WTC11 (cell line): Measurements from ENCODE around the gene MAP7. TPM values are rescaled to one million over a fixed set of nuclear protein-coding genes. Genes with fewer than 3 reads are reported as not detected.

Experiments used
- ATAC-seq: fragments of 200-7000 bp; cut with Tn5 transposase; 2 replicates; pipeline ENCODE4 v1.10.0; 2021; ENCODE audit warnings: mild to moderate bottlenecking, moderate library complexity
- CTCF ChIA-PET: fragments of 300-600 bp; sonication (Branson Sonifier 250); formaldehyde crosslinking; loops from one replicate; lab custom pipeline; 2021; ENCODE audit warnings: antibody characterized with exemption; lab: Charles Lee
- POLR2A ChIA-PET: fragments of 350-600 bp; sonication (Branson Sonifier 250); formaldehyde crosslinking; loops from one replicate; lab custom pipeline; 2021; ENCODE audit warnings: antibody characterized with exemption; lab: Charles Lee
- DNase-seq: peaks from one replicate; pipeline ENCODE4 v3.0.0; 2021; ENCODE audit warnings: low spot score
- H3K27ac Mint-ChIP-seq: 2 replicates; pipeline ENCODE4 v1.8.0; 2021; ENCODE audit warnings: mixed read lengths
- H3K27me3 Mint-ChIP-seq: 2 replicates; pipeline ENCODE4 v1.8.0; 2021; ENCODE audit warnings: low read depth, mild to moderate bottlenecking, moderate library complexity, mixed read lengths
- H3K36me3 Mint-ChIP-seq: 2 replicates; pipeline ENCODE4 v1.8.0; 2021; ENCODE audit warnings: mixed read lengths
- H3K4me1 Mint-ChIP-seq: 2 replicates; pipeline ENCODE4 v1.8.0; 2022; ENCODE audit warnings: mixed read lengths
- H3K4me3 Mint-ChIP-seq: 2 replicates; pipeline ENCODE4 v1.8.0; 2021; ENCODE audit warnings: mild to moderate bottlenecking, moderate library complexity, mixed read lengths
- H3K9me3 Mint-ChIP-seq: 2 replicates; pipeline ENCODE4 v1.8.0; 2021; ENCODE audit warnings: mixed read lengths
- ELF4 ChIP-seq: sonication (generic); formaldehyde crosslinking; IDR thresholded peaks from 2 replicates; pipeline ENCODE4 v1.8.1; 2022; ENCODE audit warnings: low read depth, mild to moderate bottlenecking, moderate library complexity, missing genetic modification reagents
- EMX1 ChIP-seq: fragments of 250-450 bp; sonication (Bioruptor Pico); IDR thresholded peaks from 2 replicates; pipeline ENCODE4 v1.8.0; 2021; ENCODE audit warnings: mild to moderate bottlenecking
- ESRRA ChIP-seq: sonication (generic); formaldehyde crosslinking; IDR thresholded peaks from 2 replicates; pipeline ENCODE4 v1.8.1; 2022; ENCODE audit warnings: mild to moderate bottlenecking, missing genetic modification reagents, borderline replicate concordance
- ETV6 ChIP-seq: sonication (generic); formaldehyde crosslinking; IDR thresholded peaks from 2 replicates; pipeline ENCODE4 v1.8.1; 2022; ENCODE audit warnings: mild to moderate bottlenecking, missing genetic modification reagents
- FOXJ3 ChIP-seq: sonication (generic); formaldehyde crosslinking; IDR thresholded peaks from 2 replicates; pipeline ENCODE4 v1.9.0; 2021; ENCODE audit warnings: missing genetic modification reagents, mild to moderate bottlenecking, borderline replicate concordance
- IRF2 ChIP-seq: sonication (generic); formaldehyde crosslinking; IDR thresholded peaks from 2 replicates; pipeline ENCODE4 v1.8.0; 2022; ENCODE audit warnings: low read depth, missing genetic modification reagents, borderline replicate concordance
- MXD4 ChIP-seq: fragments of 250-450 bp; sonication (Bioruptor Pico); IDR thresholded peaks from 2 replicates; pipeline ENCODE4 v1.8.0; 2021; ENCODE audit warnings: mild to moderate bottlenecking, moderate library complexity, borderline replicate concordance
- NR3C1 ChIP-seq: sonication (generic); formaldehyde crosslinking; conservative IDR thresholded peaks from 2 replicates; pipeline ENCODE4 v1.8.1; 2023; ENCODE audit warnings: low read depth, mild to moderate bottlenecking, missing genetic modification reagents
- TCF7 ChIP-seq: sonication (generic); formaldehyde crosslinking; IDR thresholded peaks from 2 replicates; pipeline ENCODE4 v1.8.0; 2022; ENCODE audit warnings: mild to moderate bottlenecking, low read depth, missing genetic modification reagents, moderate library complexity
- TP53 ChIP-seq: sonication (generic); formaldehyde crosslinking; IDR thresholded peaks from 2 replicates; pipeline ENCODE4 v1.8.1; 2023; ENCODE audit warnings: mild to moderate bottlenecking, missing genetic modification reagents
- ZBTB21 ChIP-seq: sonication (generic); formaldehyde crosslinking; IDR thresholded peaks from 2 replicates; pipeline ENCODE4 v1.8.1; 2023; ENCODE audit warnings: mild to moderate bottlenecking, missing genetic modification reagents, borderline replicate concordance
- ZNF396 ChIP-seq: fragments of 250-450 bp; sonication (Bioruptor Pico); IDR thresholded peaks from 2 replicates; pipeline ENCODE4 v1.8.0; 2021; ENCODE audit warnings: mild to moderate bottlenecking, moderate library complexity, borderline replicate concordance
- ZNF416 ChIP-seq: fragments of 250-450 bp; sonication (Bioruptor Pico); IDR thresholded peaks from 2 replicates; pipeline ENCODE4 v1.9.0; 2021; ENCODE audit warnings: mild to moderate bottlenecking, inconsistent platforms
- total RNA-seq: library from RNA; stranded (reverse); gene quantifications from 3 replicates; pipeline ENCODE4 v1.2.3, GENCODE V29; 2021
- TF ChIP-seq, protein P1 (sequence below): sonication (generic); formaldehyde crosslinking; IDR thresholded peaks from 2 replicates; pipeline ENCODE4 v1.8.0; 2022; ENCODE audit warnings: mild to moderate bottlenecking, missing genetic modification reagents
- TF ChIP-seq, protein P2 (sequence below): fragments of 250-450 bp; sonication (Bioruptor Pico); IDR thresholded peaks from 2 replicates; pipeline ENCODE4 v1.8.0; 2021; ENCODE audit warnings: mild to moderate bottlenecking
- TF ChIP-seq, protein P3 (sequence below): sonication (generic); formaldehyde crosslinking; IDR thresholded peaks from 2 replicates; pipeline ENCODE4 v1.8.1; 2022; ENCODE audit warnings: low read depth, missing genetic modification reagents, borderline replicate concordance
- TF ChIP-seq, protein P4 (sequence below): sonication (generic); formaldehyde crosslinking; IDR thresholded peaks from 2 replicates; pipeline ENCODE4 v1.8.1; 2023; ENCODE audit warnings: mild to moderate bottlenecking, missing genetic modification reagents
- TF ChIP-seq, protein P5 (sequence below): sonication (generic); formaldehyde crosslinking; IDR thresholded peaks from 2 replicates; pipeline ENCODE4 v1.8.1; 2023; ENCODE audit warnings: mild to moderate bottlenecking, missing genetic modification reagents, borderline replicate concordance
- TF ChIP-seq, protein P6 (sequence below): sonication (generic); formaldehyde crosslinking; IDR thresholded peaks from 2 replicates; pipeline ENCODE4 v1.8.1; 2022; ENCODE audit warnings: missing genetic modification reagents, borderline replicate concordance

Gene MAP7
- total RNA-seq, 1 experiment from 2014 or later, result 56.6 TPM

DNA sequence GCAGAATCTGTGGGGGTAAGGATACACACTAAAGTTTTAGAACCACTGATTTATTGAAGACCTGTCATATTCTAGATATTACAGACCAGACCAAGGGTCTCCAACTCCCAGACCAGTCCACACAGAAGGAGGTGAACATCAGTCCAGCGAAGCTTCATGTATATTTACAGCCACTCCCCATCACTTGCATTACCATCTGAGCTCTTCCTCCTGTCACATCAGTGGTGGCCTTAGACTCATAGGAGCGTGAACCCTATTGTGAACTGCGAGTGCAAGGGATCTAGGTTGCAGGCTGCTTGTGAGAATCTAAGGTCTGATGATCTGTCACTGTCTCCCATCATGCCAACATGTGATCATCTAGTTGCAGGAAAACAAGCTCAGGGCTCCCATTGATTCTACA, 255.6 kb downstream of the MAP7 start:
- POLR2A ChIA-PET, result no interaction called here
- H3K27ac Mint-ChIP-seq, result no peak overlapping the region
- no peaks in the 10 kb centered on the region for H3K9me3 Mint-ChIP-seq
- no peak for ATAC-seq
- no peaks in the 10 kb centered on the region for H3K36me3 Mint-ChIP-seq
- H3K4me3 Mint-ChIP-seq, result no peak overlapping the region
- CTCF ChIA-PET, result no interaction called here
- peaks cover 11% of the 10 kb centered on the region for H3K4me1 Mint-ChIP-seq
- no peaks in the 10 kb centered on the region; the same call in 1 of the 2 replicates for H3K27me3 Mint-ChIP-seq
- TF ChIP-seq, protein P1, sequence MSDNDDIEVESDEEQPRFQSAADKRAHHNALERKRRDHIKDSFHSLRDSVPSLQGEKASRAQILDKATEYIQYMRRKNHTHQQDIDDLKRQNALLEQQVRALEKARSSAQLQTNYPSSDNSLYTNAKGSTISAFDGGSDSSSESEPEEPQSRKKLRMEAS (CRISPR knock-in tag), result no peak
- TF ChIP-seq, protein P2, sequence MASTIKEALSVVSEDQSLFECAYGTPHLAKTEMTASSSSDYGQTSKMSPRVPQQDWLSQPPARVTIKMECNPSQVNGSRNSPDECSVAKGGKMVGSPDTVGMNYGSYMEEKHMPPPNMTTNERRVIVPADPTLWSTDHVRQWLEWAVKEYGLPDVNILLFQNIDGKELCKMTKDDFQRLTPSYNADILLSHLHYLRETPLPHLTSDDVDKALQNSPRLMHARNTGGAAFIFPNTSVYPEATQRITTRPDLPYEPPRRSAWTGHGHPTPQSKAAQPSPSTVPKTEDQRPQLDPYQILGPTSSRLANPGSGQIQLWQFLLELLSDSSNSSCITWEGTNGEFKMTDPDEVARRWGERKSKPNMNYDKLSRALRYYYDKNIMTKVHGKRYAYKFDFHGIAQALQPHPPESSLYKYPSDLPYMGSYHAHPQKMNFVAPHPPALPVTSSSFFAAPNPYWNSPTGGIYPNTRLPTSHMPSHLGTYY (CRISPR knock-in tag), result no peak
- TF ChIP-seq TCF7 (CRISPR knock-in tag), result no peak
- TF ChIP-seq ZBTB21 (CRISPR knock-in tag), result no peak
- no peak for TF ChIP-seq ETV6 (CRISPR knock-in tag)
- TF ChIP-seq ESRRA (CRISPR knock-in tag), result no peak
- TF ChIP-seq, protein P3, sequence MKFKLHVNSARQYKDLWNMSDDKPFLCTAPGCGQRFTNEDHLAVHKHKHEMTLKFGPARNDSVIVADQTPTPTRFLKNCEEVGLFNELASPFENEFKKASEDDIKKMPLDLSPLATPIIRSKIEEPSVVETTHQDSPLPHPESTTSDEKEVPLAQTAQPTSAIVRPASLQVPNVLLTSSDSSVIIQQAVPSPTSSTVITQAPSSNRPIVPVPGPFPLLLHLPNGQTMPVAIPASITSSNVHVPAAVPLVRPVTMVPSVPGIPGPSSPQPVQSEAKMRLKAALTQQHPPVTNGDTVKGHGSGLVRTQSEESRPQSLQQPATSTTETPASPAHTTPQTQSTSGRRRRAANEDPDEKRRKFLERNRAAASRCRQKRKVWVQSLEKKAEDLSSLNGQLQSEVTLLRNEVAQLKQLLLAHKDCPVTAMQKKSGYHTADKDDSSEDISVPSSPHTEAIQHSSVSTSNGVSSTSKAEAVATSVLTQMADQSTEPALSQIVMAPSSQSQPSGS (CRISPR knock-in tag), result no peak
- TF ChIP-seq ZNF396, result no peak
- no peak for TF ChIP-seq ELF4
- TF ChIP-seq, protein P4, sequence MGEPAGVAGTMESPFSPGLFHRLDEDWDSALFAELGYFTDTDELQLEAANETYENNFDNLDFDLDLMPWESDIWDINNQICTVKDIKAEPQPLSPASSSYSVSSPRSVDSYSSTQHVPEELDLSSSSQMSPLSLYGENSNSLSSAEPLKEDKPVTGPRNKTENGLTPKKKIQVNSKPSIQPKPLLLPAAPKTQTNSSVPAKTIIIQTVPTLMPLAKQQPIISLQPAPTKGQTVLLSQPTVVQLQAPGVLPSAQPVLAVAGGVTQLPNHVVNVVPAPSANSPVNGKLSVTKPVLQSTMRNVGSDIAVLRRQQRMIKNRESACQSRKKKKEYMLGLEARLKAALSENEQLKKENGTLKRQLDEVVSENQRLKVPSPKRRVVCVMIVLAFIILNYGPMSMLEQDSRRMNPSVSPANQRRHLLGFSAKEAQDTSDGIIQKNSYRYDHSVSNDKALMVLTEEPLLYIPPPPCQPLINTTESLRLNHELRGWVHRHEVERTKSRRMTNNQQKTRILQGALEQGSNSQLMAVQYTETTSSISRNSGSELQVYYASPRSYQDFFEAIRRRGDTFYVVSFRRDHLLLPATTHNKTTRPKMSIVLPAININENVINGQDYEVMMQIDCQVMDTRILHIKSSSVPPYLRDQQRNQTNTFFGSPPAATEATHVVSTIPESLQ (CRISPR knock-in tag), result no peak
- TF ChIP-seq IRF2 (CRISPR knock-in tag), result no peak
- TF ChIP-seq, protein P5, sequence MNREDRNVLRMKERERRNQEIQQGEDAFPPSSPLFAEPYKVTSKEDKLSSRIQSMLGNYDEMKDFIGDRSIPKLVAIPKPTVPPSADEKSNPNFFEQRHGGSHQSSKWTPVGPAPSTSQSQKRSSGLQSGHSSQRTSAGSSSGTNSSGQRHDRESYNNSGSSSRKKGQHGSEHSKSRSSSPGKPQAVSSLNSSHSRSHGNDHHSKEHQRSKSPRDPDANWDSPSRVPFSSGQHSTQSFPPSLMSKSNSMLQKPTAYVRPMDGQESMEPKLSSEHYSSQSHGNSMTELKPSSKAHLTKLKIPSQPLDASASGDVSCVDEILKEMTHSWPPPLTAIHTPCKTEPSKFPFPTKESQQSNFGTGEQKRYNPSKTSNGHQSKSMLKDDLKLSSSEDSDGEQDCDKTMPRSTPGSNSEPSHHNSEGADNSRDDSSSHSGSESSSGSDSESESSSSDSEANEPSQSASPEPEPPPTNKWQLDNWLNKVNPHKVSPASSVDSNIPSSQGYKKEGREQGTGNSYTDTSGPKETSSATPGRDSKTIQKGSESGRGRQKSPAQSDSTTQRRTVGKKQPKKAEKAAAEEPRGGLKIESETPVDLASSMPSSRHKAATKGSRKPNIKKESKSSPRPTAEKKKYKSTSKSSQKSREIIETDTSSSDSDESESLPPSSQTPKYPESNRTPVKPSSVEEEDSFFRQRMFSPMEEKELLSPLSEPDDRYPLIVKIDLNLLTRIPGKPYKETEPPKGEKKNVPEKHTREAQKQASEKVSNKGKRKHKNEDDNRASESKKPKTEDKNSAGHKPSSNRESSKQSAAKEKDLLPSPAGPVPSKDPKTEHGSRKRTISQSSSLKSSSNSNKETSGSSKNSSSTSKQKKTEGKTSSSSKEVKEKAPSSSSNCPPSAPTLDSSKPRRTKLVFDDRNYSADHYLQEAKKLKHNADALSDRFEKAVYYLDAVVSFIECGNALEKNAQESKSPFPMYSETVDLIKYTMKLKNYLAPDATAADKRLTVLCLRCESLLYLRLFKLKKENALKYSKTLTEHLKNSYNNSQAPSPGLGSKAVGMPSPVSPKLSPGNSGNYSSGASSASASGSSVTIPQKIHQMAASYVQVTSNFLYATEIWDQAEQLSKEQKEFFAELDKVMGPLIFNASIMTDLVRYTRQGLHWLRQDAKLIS (CRISPR knock-in tag), result no peak
- TF ChIP-seq MXD4 (CRISPR knock-in tag), result no peak
- TF ChIP-seq TP53 (CRISPR knock-in tag), result no peak
- no peak for TF ChIP-seq FOXJ3 (CRISPR knock-in tag)
- TF ChIP-seq EMX1 (CRISPR knock-in tag), result no peak
- TF ChIP-seq ZNF416 (CRISPR knock-in tag), result no peak
- TF ChIP-seq, protein P6, sequence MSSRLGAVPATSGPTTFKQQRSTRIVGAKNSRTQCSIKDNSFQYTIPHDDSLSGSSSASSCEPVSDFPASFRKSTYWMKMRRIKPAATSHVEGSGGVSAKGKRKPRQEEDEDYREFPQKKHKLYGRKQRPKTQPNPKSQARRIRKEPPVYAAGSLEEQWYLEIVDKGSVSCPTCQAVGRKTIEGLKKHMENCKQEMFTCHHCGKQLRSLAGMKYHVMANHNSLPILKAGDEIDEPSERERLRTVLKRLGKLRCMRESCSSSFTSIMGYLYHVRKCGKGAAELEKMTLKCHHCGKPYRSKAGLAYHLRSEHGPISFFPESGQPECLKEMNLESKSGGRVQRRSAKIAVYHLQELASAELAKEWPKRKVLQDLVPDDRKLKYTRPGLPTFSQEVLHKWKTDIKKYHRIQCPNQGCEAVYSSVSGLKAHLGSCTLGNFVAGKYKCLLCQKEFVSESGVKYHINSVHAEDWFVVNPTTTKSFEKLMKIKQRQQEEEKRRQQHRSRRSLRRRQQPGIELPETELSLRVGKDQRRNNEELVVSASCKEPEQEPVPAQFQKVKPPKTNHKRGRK (CRISPR knock-in tag), result no peak
- no peak for TF ChIP-seq NR3C1 (CRISPR knock-in tag)
- TF ChIP-seq, all 79 proteins: peak for 0
- DNase-seq, result no peak

Other genes with a start within 250 kb of the MAP7 start
- gene MAP3K5, start 242.1 kb upstream of the MAP7 start, total RNA-seq, result 1.6 to 1.9 TPM (median 1.7 TPM) in 3 replicates